HepG2 (cell line): ENCODE results near the gene C1orf50. TPM values are rescaled to one million over a fixed set of nuclear protein-coding genes. Genes with fewer than 3 reads are reported as not detected.

Source experiments
- CENPT ChIP-seq: sonication (generic); formaldehyde crosslinking; IDR thresholded peaks from 2 replicates; pipeline ENCODE4 v1.8.0; 2022; ENCODE audit warnings: low read depth, mild to moderate bottlenecking, moderate library complexity, missing genetic modification reagents
- PBX3 ChIP-seq: sonication (generic); formaldehyde crosslinking; IDR thresholded peaks from 2 replicates; pipeline ENCODE4 v1.8.1; 2023; ENCODE audit warnings: missing genetic modification reagents, inconsistent platforms, borderline replicate concordance
- REXO4 ChIP-seq: sonication (generic); formaldehyde crosslinking; IDR thresholded peaks from 2 replicates; pipeline ENCODE4 v1.8.0; 2022; ENCODE audit warnings: missing genetic modification reagents, mild to moderate bottlenecking, borderline replicate concordance
- ZMAT3 ChIP-seq: sonication (generic); formaldehyde crosslinking; conservative IDR thresholded peaks from 2 replicates; pipeline ENCODE4 v1.7.0; 2021; ENCODE audit warnings: missing genetic modification reagents
- ZNF407 ChIP-seq: sonication (generic); formaldehyde crosslinking; IDR thresholded peaks from one replicate; pipeline ENCODE4 v1.5.1; 2020; ENCODE audit warnings: mild to moderate bottlenecking, missing genetic modification reagents; ENCODE audit errors: not compliant biosample characterization
- ZNF781 ChIP-seq: sonication (generic); formaldehyde crosslinking; IDR thresholded peaks from 2 replicates; pipeline ENCODE4 v1.5.1; 2020; ENCODE audit warnings: borderline replicate concordance, mild to moderate bottlenecking, missing genetic modification reagents; ENCODE audit errors: not compliant biosample characterization
- ZSCAN25 ChIP-seq: sonication (generic); formaldehyde crosslinking; IDR thresholded peaks from 2 replicates; pipeline ENCODE4 v1.8.0; 2022; ENCODE audit warnings: mild to moderate bottlenecking, missing genetic modification reagents
- polyA plus RNA-seq, 8 experiments: library from polyadenylated mRNA; depleted of rRNA in 3 of 8; stranded (reverse) in 7 of 8; unstranded in 1 of 8; fragments of >200 nt; fragmentation: Illumina TruSeq in 4 of 8; extraction: Trizol in 4 of 8; gene quantifications; 2 replicates each; pipeline versions ENCODE4 v1.2.1 to v1.2.3, GENCODE V29; 2011 to 2016; ENCODE audit warnings: low read depth in 4 of 8, missing spikeins in 1 of 8, mixed read lengths in 1 of 8; ENCODE audit not compliant: insufficient read depth in 1 of 8
- total RNA-seq, 5 experiments: library from RNA; depleted of rRNA; stranded (reverse); fragments of >200 nt; fragmentation: Illumina TruSeq; extraction: Trizol; gene quantifications; 2 replicates each; pipeline ENCODE4 v1.2.3, GENCODE V29; 2016; ENCODE audit warnings: low read depth in 1 of 5

The C1orf50 gene
- total and polyA plus RNA-seq, 2 of the 13 experiments (the other 11 are each of a cell fraction or from before 2014, with no cell fraction given) = 4.3 to 4.8 TPM

GRCh38 chr1:42739753-42740700, 27.0 kb upstream of the C1orf50 start, which contains the start of gene CLDN19 (continued):
- TF ChIP-seq CENPT (CRISPR knock-in tag) (no peak), ZMAT3 (CRISPR knock-in tag) (peak; percentile 37; the same call in 1 of the 2 replicates), ZSCAN25 (CRISPR knock-in tag) (peak; percentile 97), ZNF781 (CRISPR knock-in tag) (peak; percentile 52), ZNF407 (CRISPR knock-in tag) (peak; percentile 49), PBX3 (CRISPR knock-in tag) (no peak), REXO4 (CRISPR knock-in tag) (no peak)
